ENCODE results near the gene MYO5B.

The MYO5B gene

GRCh38 chr18:50158866-50159653 is 35.9 kb downstream of the MYO5B start:
- Histone ChIP-seq H3F3A (ENCODE audit: control insufficient read depth, insufficient read depth) (no peaks in the 10 kb centered on the region), H3K9me2 (replicated peaks; ENCODE audit: control insufficient read depth, low read length) (no peaks in the 10 kb centered on the region)

GRCh38 chr18:50155406-50155805 is 39.5 kb downstream of the MYO5B start:
- no peak overlapping the region for H3K4me3 ChIP-seq (ENCODE audit: low read length)
- H3K9me2 ChIP-seq (replicated peaks; ENCODE audit: control insufficient read depth, low read length): no peaks in the 10 kb centered on the region
- no peaks in the 10 kb centered on the region for H3F3A ChIP-seq (ENCODE audit: control insufficient read depth, insufficient read depth)
- no peak for TF ChIP-seq EZH2phosphoT487 (IDR thresholded peaks at IDR 0.05; ENCODE audit: borderline replicate concordance, low read length)
- TF ChIP-seq CTCF (IDR thresholded peaks at IDR 0.05; ENCODE audit: low read depth, low read length, poor library complexity, severe bottlenecking): no peak
- H3K79me2 ChIP-seq (ENCODE audit: control insufficient read depth, low read length): no peaks in the 10 kb centered on the region
- no peaks in the 10 kb centered on the region for H4K20me1 ChIP-seq (ENCODE audit: control insufficient read depth, insufficient read depth, low read depth, low read length)
- no peaks in the 10 kb centered on the region for H3K4me1 ChIP-seq (ENCODE audit: control insufficient read depth, low read length)
- H3K36me3 ChIP-seq (ENCODE audit: control insufficient read depth, low read length): no peaks in the 10 kb centered on the region
- peaks cover 3% of the 10 kb centered on the region for H3K27me3 ChIP-seq (ENCODE audit: control insufficient read depth, low read length)
- H3K4me2 ChIP-seq (ENCODE audit: low read length): no peak overlapping the region
- no peak overlapping the region for H3K27ac ChIP-seq (ENCODE audit: low read depth, low read length)
- no peaks in the 10 kb centered on the region for H3K9me3 ChIP-seq (ENCODE audit: control insufficient read depth, insufficient read depth, low read length)

More at GRCh38 chr18:50158866-50159653, 35.9 kb downstream of the MYO5B start:
- Histone ChIP-seq H4K20me1 (ENCODE audit: control insufficient read depth, insufficient read depth, low read depth, low read length) (no peaks in the 10 kb centered on the region), H3K27ac (ENCODE audit: low read depth, low read length) (no peak overlapping the region), H3K4me1 (ENCODE audit: control insufficient read depth, low read length) (no peaks in the 10 kb centered on the region), H3K9me3 (ENCODE audit: control insufficient read depth, insufficient read depth, low read length) (no peaks in the 10 kb centered on the region), H3K4me3 (ENCODE audit: low read length) (no peak overlapping the region), H3K36me3 (ENCODE audit: control insufficient read depth, low read length) (no peaks in the 10 kb centered on the region), H3K4me2 (ENCODE audit: low read length) (no peak overlapping the region), H3K27me3 (ENCODE audit: control insufficient read depth, low read length) (peaks cover 21% of the 10 kb centered on the region), H3K79me2 (ENCODE audit: control insufficient read depth, low read length) (no peaks in the 10 kb centered on the region)
- no peak for TF ChIP-seq EZH2phosphoT487 (IDR thresholded peaks at IDR 0.05; ENCODE audit: borderline replicate concordance, low read length)
- TF ChIP-seq CTCF (IDR thresholded peaks at IDR 0.05; ENCODE audit: low read depth, low read length, poor library complexity, severe bottlenecking): no peak

- Histone ChIP-seq H4K20me1 (ENCODE audit: control insufficient read depth, insufficient read depth, low read depth, low read length) (no peaks in the 10 kb centered on the region), H3F3A (ENCODE audit: control insufficient read depth, insufficient read depth) (no peaks in the 10 kb centered on the region), H3K4me1 (ENCODE audit: control insufficient read depth, low read length) (no peaks in the 10 kb centered on the region), H3K4me3 (ENCODE audit: low read length) (no peak overlapping the region), H3K9me3 (ENCODE audit: control insufficient read depth, insufficient read depth, low read length) (no peaks in the 10 kb centered on the region), H3K79me2 (ENCODE audit: control insufficient read depth, low read length) (no peaks in the 10 kb centered on the region), H3K9me2 (replicated peaks; ENCODE audit: control insufficient read depth, low read length) (no peaks in the 10 kb centered on the region), H3K4me2 (ENCODE audit: low read length) (no peak overlapping the region), H3K27me3 (ENCODE audit: control insufficient read depth, low read length) (no peaks in the 10 kb centered on the region; the same call in 1 of the 2 replicates), H3K36me3 (ENCODE audit: control insufficient read depth, low read length) (no peaks in the 10 kb centered on the region), H3K27ac (ENCODE audit: low read depth, low read length) (no peak overlapping the region)
- TF ChIP-seq CTCF (IDR thresholded peaks at IDR 0.05; ENCODE audit: low read depth, low read length, poor library complexity, severe bottlenecking) (no peak), EZH2phosphoT487 (IDR thresholded peaks at IDR 0.05; ENCODE audit: borderline replicate concordance, low read length) (no peak)
These were observed 40.5 kb downstream of the MYO5B start for GRCh38 chr18:50154420-50154819.

All from DOHH2 (cell line).